Upper lobe of left lung (tissue), 4 donors: Measurements from ENCODE around the gene ANKMY2.

Source experiments
- POLR2A ChIP-seq, 4 donors: fragments of 450-650 bp; IDR thresholded peaks; one replicate each; pipeline ENCODE4 v1.5.1; 2016 to 2017; ENCODE audit warnings: antibody characterized with exemption in 4 of 4, mild to moderate bottlenecking in 2 of 4
- POLR2AphosphoS5 ChIP-seq, 2 donors: sonication (generic); formaldehyde crosslinking; IDR thresholded peaks; one replicate each; pipeline ENCODE4 v1.5.1; 2017; ENCODE audit warnings: antibody characterized with exemption in 2 of 2
- TF ChIP-seq, protein P1 (sequence below), 6 experiments: fragments of 450-650 bp in 4 of 6; fragments of 200-600 bp in 2 of 6; sonication (generic) in 2 of 6; IDR thresholded peaks; one replicate each; pipeline ENCODE4 v1.5.1; 2016 to 2019; ENCODE audit warnings: antibody characterized with exemption in 6 of 6

DNA sequence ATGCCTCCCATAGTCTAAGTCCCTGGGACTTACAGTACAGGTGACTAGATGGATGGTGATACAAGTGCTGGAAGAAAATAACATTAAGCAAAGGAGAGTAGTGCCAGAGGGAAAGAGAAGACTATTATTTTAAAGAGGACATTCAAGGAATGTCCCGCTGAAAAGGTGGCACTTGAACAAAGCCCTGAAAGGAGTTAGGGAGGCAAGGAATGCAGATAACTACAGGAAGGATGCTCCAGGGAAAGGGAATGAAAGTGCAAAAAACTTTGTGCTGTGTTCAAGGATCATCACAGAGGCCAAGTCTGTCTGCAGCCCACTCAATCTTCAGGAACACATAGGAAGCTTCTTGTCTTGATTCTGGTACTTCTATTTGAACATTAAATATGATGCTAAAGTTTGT lies 14.9 kb downstream of the ANKMY2 start:
- TF ChIP-seq, protein P1, sequence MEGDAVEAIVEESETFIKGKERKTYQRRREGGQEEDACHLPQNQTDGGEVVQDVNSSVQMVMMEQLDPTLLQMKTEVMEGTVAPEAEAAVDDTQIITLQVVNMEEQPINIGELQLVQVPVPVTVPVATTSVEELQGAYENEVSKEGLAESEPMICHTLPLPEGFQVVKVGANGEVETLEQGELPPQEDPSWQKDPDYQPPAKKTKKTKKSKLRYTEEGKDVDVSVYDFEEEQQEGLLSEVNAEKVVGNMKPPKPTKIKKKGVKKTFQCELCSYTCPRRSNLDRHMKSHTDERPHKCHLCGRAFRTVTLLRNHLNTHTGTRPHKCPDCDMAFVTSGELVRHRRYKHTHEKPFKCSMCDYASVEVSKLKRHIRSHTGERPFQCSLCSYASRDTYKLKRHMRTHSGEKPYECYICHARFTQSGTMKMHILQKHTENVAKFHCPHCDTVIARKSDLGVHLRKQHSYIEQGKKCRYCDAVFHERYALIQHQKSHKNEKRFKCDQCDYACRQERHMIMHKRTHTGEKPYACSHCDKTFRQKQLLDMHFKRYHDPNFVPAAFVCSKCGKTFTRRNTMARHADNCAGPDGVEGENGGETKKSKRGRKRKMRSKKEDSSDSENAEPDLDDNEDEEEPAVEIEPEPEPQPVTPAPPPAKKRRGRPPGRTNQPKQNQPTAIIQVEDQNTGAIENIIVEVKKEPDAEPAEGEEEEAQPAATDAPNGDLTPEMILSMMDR (IDR thresholded peaks at IDR 0.05): no peak
- no peak for TF ChIP-seq POLR2AphosphoS5 (IDR thresholded peaks at IDR 0.05)
- no peak for TF ChIP-seq POLR2A (IDR thresholded peaks at IDR 0.05)
